ENCODE measurements around the gene SLC19A1.

GRCh38 chr21:45524756-45525152, 17.5 kb downstream of the SLC19A1 start:
- TF ChIP-seq EP300 (IDR thresholded peaks at IDR 0.05) (no peak), CTCF (IDR thresholded peaks at IDR 0.05) (no peak)

Data from tibial nerve (tissue), 4 donors.